GM18519 (cell line): ENCODE measurements around the gene ARPP19.
"Not testable (repeated sequence)": the region's sequence is repeated elsewhere in the genome, so short reads cannot be mapped to it uniquely, and the experiment has no call there.

Source experiments
- ATAC-seq: cut with Tn5 transposase; IDR thresholded peaks from one replicate; pipeline ENCODE4 v1.9.1; 2021; ENCODE audit warnings: mild to moderate bottlenecking, moderate library complexity; ENCODE audit not compliant: unreplicated experiment, low FRiP score

ARPP19 gene

DNA sequence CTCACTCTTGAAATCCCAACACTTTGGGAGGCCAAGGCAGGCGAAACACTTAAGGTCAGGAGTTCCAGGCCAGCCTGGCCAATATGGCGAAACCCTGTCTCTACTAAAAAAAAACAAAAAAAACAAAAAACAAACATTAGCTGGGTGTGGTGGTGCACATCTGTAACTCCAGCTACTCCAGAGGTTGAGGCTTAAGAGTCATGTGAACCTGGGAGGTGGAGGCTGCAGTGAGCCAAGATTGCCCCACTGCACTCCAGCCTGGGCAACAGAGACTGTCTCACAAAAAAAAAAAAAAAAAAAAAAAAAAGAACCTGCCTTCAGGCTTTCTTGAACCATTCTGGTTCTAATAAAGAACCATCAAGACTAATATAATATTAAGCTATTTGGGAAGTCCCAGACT, 16.5 kb downstream of the ARPP19 start:
- ATAC-seq, result no peak

DNA sequence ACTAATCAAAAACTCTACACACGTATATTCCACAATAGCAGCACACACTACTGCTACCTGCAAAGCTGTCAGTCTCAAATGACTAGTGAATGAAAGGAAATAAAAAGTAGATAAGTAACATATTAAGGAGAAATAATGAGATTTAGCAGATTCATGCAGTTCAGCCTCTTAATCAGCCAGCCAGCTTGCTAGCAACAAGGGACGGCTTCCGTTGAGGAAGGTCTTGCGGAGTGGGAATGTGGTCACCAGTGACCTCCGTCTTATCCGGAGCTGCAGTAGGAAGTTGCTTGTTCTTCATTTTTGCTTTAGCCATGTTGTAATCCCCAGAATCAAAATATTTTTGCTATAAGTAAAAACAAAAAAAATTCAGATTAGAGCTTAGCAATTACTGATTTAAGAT, 17.1 kb downstream of the ARPP19 start:
- no peak for ATAC-seq

DNA sequence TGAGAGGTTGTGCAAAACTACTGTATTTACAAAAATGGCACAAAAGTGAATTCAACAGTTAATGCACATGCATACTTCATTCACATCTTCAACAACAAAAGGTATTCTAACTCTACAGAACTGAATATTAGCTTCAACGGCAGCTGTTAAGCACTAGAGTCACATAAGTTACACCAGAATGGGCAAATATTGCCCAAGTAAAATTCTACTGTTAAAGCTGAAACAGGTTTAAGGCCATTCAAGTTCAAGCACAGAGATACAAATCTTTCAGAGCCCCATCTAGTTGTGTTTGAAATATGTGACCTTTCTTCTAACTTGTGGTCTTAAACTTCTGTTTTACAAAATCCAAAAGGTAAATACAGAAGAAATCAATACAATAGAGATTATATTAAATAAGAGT, 17.6 kb downstream of the ARPP19 start:
- ATAC-seq, result not testable (repeated sequence)

DNA sequence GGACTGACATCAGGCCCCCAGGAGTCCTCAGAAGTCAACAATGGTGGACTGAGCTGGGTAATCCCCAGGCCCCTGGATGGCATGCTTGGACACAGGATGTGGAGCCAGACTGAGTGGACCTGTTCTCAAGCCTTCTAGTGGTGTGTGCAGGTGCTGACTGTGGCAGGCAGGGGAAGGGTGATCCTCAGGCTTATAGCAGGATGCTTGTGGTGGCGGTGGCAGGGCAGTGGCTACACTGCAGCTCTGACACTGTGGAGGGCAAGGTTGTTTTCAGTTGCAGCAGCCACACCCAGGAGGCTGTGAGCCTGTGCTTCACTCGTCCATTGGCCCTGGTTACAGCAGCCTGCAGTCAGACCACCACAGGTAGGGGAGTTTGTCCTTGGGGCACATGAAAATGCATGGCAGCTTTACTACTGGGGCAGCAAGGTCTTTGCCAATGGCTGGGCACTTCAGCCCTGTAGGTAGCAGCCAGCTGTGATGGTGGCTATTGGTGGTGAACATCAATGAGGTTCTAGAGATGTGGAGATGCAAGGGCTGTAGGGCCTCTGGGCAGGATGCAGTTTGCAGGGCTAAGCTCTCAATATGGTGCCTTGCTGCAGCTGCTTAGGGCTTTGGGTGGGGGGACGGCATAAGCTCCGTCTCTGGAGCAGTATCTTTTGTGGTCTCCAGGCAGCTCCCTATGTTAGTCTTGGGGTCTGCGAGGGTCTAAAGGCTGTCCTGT, 22.6 kb downstream of the ARPP19 start:
- ATAC-seq, result no peak

DNA sequence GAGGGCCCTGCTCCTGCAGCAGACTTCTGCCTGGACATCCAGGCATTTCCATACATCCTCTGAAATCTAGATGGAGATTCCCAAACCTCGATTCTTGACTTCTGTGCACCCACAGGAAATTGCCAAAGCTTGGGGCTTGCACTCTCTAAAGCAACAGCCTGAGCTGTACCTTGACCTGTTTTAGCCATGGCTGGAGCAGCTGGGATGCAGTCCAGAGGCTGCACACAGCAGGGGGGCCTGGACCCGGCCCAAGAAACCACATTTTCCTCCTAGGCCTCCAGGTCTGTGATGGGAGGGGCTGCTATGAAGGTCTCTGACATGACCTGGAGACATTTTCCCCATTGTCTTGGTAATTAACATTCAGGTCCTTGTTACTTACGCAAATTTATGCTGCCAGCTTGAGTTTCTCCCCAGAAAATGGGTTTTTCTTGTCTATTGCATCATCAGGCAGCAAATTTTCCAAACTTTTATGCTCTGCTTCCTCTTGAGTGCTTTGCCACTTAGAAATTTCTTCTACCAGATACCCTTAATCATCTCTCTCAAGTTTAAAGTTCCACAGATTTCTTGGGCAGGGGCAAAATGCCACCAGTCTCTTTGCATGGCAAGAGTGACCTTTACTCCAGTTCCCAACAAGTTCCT, 28.3 kb downstream of the ARPP19 start:
- ATAC-seq, result no peak

DNA sequence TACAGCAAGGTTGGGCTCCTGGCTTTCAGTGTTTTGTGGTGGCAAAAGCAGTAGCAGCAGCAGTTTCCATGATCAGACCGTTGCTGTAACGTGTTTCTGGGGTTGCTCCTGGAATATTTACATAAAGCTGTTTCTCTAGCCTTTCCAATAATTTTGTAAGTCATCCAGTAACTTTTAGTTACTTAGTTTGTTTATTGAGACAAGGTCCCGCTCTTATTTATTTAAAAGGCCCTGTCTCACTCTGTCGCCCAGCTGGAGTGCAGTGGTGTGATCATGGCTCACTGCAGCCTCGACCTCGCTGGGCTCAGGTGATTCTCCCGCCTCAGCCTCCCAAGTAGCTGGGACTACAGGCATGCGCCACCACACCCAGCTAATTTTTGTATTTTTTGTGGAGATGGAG, 31.4 kb downstream of the ARPP19 start:
- no peak for ATAC-seq

DNA sequence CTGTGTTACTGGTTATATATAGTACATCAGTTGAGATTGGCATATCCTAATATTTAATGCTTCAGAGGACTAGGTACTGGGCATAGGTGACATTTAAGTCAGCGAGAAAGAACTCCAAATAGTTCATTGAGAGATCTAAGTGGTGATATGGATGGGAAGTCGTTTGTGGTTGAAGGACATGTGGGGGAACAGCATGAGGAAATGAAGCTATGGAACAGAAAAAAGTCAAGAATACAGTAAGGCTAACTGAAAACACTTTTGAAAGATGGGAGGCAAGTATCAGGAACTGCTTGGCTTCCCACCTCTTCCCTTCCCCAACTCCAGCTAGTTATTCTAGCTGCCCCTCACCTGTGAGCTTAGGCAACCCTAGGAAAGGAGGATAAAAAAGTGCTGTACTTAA, 36.4 kb downstream of the ARPP19 start:
- ATAC-seq, result no peak

DNA sequence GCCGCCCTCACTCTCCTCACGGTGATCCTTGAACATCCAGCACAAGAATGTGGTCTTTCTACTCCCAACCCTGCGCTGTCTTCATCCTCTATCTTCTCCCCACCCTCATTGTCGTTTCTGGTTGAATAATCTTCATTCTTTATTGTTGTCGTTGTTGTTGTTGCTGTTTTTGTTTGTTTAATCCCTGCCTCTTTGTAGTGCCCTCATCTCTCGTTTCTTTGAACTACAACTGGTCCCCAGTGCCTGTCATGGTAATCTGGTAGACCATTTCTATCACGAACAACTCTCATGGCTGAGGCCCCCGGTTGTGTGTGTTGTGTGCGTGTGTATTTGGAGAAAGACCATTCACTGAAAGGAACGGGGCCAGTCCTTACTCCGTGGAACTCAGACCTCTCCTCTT, 38.9 kb downstream of the ARPP19 start:
- ATAC-seq, result no peak

DNA sequence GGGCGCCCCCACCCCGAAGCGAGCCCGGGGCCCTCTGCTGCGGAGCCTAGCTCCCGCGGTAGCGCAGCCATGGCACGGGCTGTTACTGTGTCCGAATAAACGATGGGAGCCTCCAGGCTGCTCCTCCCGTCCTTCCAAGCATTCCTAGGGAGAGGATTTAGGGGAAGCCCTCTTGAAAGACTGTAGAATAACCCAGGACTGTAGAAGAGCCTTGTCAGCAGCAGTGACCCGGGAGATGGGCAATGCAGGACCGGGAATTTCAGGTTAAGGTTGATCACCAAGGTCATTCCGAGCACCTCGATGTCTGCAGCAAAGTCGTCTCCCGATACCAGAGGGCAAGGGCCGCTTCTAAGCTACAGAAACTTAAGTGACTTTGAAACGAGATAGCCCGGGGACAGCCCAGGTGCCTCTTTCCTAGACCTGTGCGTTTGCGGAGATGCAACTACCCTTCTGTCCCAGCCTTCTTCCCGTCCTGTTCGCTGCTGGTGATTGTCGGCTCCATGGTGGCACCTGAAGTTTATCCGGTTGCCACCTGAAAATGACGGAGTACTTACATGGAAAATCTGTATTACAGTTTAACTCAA, 39.4 kb downstream of the ARPP19 start:
- no peak for ATAC-seq

DNA sequence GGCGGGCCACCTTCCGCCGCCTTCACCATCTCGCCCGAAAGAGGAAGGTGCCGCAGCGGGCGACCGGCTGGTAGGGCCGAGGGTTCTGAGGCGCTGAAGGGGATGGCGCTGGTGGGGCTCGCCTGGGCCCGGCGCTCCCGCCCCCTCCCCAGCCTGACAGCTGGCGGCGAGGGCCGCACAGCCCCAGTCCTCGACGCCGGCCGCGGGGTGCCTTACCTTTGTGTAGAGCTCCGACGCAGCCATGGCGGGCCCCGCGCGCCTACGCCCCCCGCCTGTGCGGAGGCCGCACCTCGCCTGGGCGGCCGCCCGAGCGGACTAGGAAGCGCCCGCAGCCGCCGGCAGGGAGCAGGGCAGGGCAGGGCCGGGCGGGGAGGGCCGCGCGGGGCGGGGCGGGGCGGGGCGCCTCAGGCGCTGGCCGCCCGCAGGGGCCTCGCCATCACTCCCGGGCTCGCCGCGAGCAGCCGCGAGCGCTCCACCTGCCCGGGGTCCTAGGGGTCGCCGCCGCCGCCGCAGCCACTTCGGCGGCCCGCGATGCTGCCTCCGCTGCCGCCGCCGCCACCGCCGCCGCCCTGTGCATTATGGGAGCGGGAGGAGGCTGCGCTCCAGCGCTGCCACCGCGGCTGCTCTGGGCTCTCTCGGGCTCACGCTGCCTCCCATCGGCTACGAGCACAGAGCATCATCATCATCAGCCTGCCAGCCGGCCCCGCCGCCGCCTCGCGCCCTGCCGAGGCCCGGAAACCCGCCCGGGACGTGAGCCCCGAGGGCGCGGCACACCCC, 40.1 kb downstream of the ARPP19 start, which contains the start of gene MYO5A:
Gene MYO5A (minus strand): TSS at position 317 of the 777 bp plus-strand sequence. CDS start 74 bp downstream, at position 243.
- peak; percentile 78 for ATAC-seq

DNA sequence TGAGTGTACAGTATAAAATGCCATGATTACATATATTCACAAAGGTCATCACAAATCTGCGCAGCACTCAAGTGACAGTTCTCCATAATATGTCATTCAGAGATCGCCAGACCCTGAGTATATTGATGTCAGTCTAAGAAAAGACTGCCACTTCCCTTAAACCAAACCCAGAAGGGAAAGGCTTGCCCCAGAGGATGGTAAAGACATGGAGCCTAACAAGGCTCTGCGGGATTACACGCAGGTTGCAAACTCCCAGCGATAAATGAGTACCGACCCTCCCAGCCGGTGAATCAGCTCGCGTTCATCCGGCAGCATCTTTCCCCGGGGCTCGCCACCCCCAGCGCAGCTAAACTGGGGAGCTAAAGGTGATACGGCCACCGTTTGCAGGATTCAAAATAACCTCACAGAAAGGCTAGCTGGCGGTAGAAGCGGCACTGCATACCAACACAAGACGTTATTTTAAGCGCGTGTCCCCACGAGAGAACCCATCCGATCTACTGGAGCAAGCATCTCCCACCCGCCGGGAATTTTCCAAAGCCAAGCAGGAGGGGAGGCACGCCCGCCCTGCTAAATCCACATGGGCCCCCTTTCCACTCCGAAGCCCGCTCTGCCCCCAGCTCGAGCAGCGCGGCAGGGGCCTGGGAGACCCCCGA, 40.8 kb downstream of the ARPP19 start:
- ATAC-seq, result no peak

DNA sequence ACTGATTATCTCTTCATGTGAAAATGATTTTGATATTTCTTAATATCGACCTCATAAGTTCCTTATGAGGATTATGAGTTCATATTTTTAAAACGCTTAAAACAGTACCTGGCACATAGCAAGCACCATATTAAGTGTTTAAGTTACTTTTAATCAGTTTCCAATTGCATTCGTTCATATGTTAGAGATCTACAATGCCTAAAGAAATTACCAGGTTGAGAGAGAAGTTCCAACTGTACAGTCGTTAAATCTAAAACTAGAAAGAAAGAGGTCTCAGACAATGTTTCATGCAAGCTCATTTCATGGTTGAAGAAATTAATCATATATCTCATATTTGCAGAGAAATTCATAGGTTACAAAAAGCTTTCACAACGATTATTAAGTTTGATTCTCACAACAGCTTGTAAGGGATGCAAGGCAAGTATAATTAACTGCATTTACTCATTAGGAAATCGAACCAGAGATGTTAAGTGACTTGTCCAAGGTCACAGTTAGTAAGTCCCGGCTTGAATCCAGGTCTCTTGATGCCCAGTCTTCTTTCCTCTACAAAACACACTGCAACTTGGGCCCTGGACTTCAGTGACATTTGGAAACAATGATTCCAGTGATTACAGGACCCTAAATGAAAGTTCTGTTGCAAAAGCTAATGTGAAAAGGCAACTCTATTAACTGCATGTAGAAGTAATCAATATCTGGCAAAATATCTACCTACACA, 41.5 kb downstream of the ARPP19 start:
- ATAC-seq, result no peak

DNA sequence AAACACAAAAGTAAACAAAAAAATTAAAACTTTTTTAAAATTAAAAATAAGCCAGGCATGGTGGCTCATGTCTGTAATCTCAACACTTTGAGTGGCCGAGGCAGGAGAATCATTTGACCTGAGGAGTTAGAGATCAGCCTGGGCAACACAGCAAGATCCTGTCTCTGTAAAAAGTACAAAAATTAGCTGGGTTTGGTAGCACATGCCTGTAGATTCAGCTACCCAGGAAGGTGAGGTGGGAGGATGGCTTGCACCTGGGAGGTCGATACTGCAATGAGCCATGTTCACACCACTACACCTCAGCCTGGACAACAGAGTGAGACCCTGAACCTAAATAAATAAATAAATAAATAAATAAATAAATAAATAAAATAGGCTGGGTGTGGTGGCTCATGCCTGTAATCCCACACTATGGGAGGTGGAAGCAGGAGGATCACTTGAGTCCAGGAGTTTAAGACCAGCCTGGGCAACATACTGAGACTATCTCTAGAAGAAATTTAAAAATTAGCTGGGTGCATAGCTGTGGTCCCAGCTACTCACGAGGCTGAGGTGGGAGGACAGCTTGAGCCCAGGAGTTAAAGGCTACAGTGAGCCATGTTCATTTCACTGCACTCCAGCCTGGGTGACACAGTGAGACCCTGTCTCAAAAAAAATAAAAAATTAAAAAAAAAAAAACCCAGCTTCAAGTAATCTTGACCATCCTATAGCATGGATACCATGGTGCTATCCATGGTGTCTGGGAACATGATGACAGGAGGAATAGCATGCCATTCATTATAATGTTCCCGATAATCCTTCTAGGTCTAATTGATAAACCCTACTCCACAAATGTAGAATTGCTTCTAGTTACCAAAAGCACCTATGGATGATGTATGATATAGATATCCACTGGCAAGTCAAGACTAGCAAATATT, 44.4 kb downstream of the ARPP19 start:
- no peak for ATAC-seq

DNA sequence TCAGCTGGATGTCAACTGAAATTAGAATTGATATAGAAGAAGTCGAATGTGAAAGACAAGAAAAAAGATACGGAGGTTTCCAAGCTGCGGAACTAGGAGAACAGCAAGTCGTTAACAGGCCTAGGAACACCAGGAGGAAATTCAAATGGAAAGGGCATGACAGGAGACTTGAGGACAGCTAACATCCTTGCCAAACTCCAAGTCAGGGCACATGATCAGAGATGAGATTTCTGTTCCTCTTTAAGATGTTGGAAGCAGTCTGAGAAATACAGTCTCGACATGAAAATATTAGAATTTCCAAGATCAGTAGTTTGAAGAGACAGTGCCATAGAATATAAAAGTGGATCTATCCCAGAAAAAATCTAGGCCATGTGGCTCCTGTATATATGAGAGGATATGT, 45.2 kb downstream of the ARPP19 start:
- ATAC-seq, result no peak

DNA sequence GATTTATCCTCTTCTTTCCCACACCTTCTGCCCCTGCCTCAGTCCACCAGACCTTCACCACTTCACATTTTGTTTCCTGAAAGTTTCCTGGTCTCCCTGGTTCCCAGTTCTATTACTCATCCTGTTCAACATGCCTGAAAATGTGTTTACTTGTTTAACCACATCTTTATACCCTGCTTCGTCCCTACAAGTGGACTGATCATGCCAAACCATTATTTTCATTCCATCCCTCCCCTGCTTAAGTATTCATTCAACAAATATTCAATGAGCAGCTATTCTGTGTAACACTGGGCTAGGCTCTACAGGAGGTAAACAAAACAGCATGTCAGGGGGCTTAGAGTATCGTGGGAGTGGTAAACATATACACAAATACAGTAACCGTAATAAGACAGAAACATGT, 45.6 kb downstream of the ARPP19 start:
- no peak for ATAC-seq

DNA sequence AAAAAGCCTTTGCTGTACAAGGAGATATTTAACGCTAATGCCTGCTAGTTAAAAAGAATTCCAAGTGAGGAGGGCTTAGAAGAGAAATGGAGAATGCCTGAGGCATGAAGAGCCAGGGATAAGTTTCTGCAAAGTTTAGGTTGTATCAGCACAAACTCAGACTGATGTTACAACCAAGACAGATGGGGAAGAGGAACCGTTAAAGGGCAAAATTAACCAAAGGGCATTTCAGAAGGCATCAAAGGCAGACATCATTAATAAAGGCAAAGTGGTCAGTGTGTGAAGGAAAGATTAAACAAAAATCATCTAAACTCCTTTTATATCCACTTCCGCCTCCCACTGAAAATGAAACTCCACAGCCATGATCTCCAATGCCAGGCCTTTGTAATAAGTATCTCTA, 47.1 kb downstream of the ARPP19 start:
- ATAC-seq, result no peak

DNA sequence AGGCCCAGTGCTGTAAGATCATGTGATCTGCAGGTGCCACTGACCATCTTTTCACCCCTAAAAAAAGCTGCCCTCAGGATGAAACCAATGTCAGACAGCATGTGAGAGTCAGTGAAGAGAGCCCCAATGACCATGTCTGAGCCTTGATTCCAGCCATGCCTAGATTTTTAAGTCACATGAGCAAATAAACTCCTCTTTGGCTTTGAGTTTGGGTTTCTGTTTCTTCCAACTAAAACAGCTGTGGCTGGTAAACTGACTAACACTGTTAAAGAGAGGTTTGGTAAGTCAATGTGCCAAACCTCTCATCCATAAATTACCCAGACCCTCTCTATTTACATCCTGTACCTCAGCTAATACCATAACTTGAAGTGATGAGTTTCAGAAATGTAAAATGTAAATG, 48.4 kb downstream of the ARPP19 start:
- no peak for ATAC-seq

DNA sequence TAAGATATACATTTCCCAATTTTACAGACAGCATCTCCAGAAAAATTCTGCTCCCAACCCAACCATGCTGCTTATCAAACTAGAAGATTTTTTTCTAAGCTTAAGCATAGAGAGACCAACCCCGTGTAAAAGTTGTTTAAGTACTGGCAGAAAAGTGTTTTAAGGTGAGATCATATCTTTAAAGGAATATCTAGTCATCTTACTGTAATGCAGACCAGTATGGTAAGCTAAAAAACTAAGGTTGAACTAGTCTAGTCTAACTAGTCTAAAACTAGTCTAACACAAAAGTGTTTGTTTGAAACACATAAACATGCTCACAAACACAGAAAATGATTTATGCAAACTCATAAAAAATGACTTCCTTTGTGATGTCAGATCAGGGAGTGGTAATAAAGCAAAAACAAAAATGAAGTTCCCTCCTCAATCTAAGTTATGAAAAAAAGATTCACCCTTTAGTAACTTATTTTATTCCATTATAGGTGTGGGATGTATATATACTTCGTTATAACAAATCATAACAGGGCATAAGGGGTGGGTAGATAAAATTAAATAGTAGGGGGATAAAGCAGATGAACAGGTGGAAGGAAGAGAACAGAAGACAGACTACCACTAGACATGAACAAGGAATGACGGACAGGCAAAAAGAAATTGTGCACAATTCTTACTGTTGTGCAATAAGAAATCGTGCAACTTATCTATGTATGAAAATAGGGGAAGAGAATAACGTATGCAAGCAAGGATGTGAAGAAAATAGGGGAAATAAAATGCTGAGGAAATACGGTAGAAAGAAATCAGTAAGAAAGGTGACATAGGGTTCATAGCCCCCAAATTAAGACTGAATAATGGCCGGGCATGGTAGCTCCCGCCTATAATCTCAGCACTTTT, 50.1 kb downstream of the ARPP19 start:
- ATAC-seq, result no peak
